Measurements from ENCODE around the gene SELENOV. TPM values are rescaled to one million over a fixed set of nuclear protein-coding genes. Genes with fewer than 3 reads are reported as not detected.

SELENOV gene
- total and polyA plus RNA-seq, 2 donors (not counting 1 experiment from before 2014, with no cell fraction given), result not detected

DNA sequence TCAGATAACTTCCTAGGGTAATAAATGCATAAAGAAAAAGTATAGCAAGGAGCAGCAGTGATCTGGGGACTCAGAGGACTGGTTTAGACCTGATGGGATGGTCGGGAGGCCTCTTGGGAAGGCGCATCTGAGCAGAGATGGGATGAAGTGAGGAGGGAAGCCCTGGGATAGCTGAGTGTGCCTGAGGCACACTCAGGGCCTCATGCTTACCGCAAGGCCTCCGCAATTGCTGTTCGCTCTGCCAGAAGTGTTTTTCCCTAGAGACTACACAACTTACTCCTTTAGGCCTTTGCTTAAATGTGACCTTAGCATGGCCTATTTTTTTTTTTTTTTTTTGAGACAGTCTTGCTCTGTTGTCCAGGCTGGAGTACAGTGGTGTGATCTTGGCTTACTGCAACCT is 20.3 kb upstream of the SELENOV start:
- TF ChIP-seq, protein P1, sequence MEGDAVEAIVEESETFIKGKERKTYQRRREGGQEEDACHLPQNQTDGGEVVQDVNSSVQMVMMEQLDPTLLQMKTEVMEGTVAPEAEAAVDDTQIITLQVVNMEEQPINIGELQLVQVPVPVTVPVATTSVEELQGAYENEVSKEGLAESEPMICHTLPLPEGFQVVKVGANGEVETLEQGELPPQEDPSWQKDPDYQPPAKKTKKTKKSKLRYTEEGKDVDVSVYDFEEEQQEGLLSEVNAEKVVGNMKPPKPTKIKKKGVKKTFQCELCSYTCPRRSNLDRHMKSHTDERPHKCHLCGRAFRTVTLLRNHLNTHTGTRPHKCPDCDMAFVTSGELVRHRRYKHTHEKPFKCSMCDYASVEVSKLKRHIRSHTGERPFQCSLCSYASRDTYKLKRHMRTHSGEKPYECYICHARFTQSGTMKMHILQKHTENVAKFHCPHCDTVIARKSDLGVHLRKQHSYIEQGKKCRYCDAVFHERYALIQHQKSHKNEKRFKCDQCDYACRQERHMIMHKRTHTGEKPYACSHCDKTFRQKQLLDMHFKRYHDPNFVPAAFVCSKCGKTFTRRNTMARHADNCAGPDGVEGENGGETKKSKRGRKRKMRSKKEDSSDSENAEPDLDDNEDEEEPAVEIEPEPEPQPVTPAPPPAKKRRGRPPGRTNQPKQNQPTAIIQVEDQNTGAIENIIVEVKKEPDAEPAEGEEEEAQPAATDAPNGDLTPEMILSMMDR (conservative IDR thresholded peaks at IDR 0.05 in 1 of 2, IDR thresholded peaks at IDR 0.05 in 1 of 2; ENCODE audit: low read depth in 1 of 2, low read length in 2 of 2), result no peak
- TF ChIP-seq EZH2 (IDR thresholded peaks at IDR 0.05; ENCODE audit: low read length, missing control alignments), result no peak
- no peaks in the 10 kb centered on the region for H3K79me2 ChIP-seq (ENCODE audit: control insufficient read depth, insufficient read depth, low read length)
- no peak overlapping the region for H3K4me2 ChIP-seq (ENCODE audit: extremely low read depth, insufficient read depth, low read length)
- no peak for DNase-seq (ENCODE audit: low read depth in 2 of 2)
- peaks cover 12% of the 10 kb centered on the region for H3K27me3 ChIP-seq (ENCODE audit: control insufficient read depth, insufficient read depth, low read length)
- H3K4me1 ChIP-seq (ENCODE audit: control insufficient read depth, extremely low read depth, insufficient read depth, low read length), result no peaks in the 10 kb centered on the region
- H3K36me3 ChIP-seq (ENCODE audit: control insufficient read depth, insufficient read depth, low read length), result no peaks in the 10 kb centered on the region
- H3K9me3 ChIP-seq (ENCODE audit: control insufficient read depth, insufficient read depth, low read depth, low read length), result no peaks in the 10 kb centered on the region
- no peak overlapping the region for H3K27ac ChIP-seq (ENCODE audit: insufficient read depth, low read length)
- no peak overlapping the region for H3K9ac ChIP-seq (ENCODE audit: insufficient read depth, low read length)
- no peaks in the 10 kb centered on the region for H4K20me1 ChIP-seq (ENCODE audit: control insufficient read depth, extremely low read depth, insufficient read depth, low read length)
- no peak overlapping the region for H2AFZ ChIP-seq (ENCODE audit: low read length)
- H3K4me3 ChIP-seq (replicated peaks in 1 of 4; ENCODE audit: control extremely low read depth in 1 of 4, insufficient read depth in 1 of 4, low read depth in 3 of 4, low read length in 4 of 4), result no peak overlapping the region

DNA sequence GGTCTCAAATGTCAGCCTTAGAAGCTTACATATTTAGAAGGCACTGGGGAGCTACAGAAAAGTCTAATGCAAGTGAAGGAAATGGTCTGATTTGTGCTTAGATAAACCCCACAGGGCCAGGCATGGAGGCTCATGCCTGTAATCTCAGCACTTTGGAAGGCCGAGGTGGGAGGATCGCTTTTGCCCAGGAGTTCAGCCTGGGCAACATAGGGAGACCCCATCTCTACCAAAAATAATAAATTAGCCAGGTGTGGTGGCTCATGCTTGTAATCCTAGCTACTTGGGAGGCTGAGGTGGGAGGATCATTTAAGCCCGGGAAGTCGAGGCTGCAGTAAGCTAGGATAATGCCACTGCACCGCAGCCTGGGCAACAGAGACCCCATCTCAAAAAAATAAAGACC is 18.9 kb upstream of the SELENOV start:
- no peaks in the 10 kb centered on the region for H3K9me3 ChIP-seq (ENCODE audit: control insufficient read depth, insufficient read depth, low read depth, low read length)
- no peaks in the 10 kb centered on the region for H3K4me1 ChIP-seq (ENCODE audit: control insufficient read depth, extremely low read depth, insufficient read depth, low read length)
- H3K4me2 ChIP-seq (ENCODE audit: extremely low read depth, insufficient read depth, low read length), result no peak overlapping the region
- DNase-seq (ENCODE audit: low read depth in 2 of 2), result no peak
- no peaks in the 10 kb centered on the region for H3K36me3 ChIP-seq (ENCODE audit: control insufficient read depth, insufficient read depth, low read length)
- H3K27ac ChIP-seq (ENCODE audit: insufficient read depth, low read length), result no peak overlapping the region
- H3K79me2 ChIP-seq (ENCODE audit: control insufficient read depth, insufficient read depth, low read length), result no peaks in the 10 kb centered on the region
- H3K27me3 ChIP-seq (ENCODE audit: control insufficient read depth, insufficient read depth, low read length), result peaks cover 24% of the 10 kb centered on the region
- no peak overlapping the region for H3K4me3 ChIP-seq (replicated peaks in 1 of 4; ENCODE audit: control extremely low read depth in 1 of 4, insufficient read depth in 1 of 4, low read depth in 3 of 4, low read length in 4 of 4)
- H2AFZ ChIP-seq (ENCODE audit: low read length), result no peak overlapping the region
- no peak for TF ChIP-seq EZH2 (IDR thresholded peaks at IDR 0.05; ENCODE audit: low read length, missing control alignments)
- TF ChIP-seq, protein P1 (conservative IDR thresholded peaks at IDR 0.05 in 1 of 2, IDR thresholded peaks at IDR 0.05 in 1 of 2; ENCODE audit: low read depth in 1 of 2, low read length in 2 of 2), result no peak
- no peaks in the 10 kb centered on the region for H4K20me1 ChIP-seq (ENCODE audit: control insufficient read depth, extremely low read depth, insufficient read depth, low read length)
- no peak overlapping the region for H3K9ac ChIP-seq (ENCODE audit: insufficient read depth, low read length)

DNA sequence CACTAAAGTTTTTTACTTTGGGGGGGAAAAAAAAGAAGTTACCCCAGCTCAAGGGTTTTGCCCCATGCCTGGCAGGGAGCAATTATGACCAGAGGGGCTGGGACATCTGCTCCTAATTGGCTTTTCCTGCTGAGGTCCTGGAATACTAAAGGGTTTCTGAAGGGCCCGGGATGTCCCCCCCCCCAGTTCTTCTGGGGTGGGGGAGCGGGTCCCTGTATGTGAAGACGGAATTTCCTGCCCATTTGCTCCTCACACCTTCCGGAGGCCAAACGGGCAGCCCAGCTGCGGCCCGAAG is 17.3 kb upstream of the SELENOV start:
- no peak for DNase-seq (ENCODE audit: low read depth in 2 of 2)
- Histone ChIP-seq H3K9ac (ENCODE audit: insufficient read depth, low read length) (no peak overlapping the region), H3K4me2 (ENCODE audit: extremely low read depth, insufficient read depth, low read length) (no peak overlapping the region), H3K4me1 (ENCODE audit: control insufficient read depth, extremely low read depth, insufficient read depth, low read length) (no peaks in the 10 kb centered on the region), H2AFZ (ENCODE audit: low read length) (no peak overlapping the region), H3K9me3 (ENCODE audit: control insufficient read depth, insufficient read depth, low read depth, low read length) (no peaks in the 10 kb centered on the region), H3K79me2 (ENCODE audit: control insufficient read depth, insufficient read depth, low read length) (no peaks in the 10 kb centered on the region), H3K4me3 (replicated peaks in 1 of 4; ENCODE audit: control extremely low read depth in 1 of 4, insufficient read depth in 1 of 4, low read depth in 3 of 4, low read length in 4 of 4) (peak overlapping the region in 1 of 4 experiments; percentile 30), H3K27me3 (ENCODE audit: control insufficient read depth, insufficient read depth, low read length) (peaks cover 24% of the 10 kb centered on the region), H3K27ac (ENCODE audit: insufficient read depth, low read length) (no peak overlapping the region), H3K36me3 (ENCODE audit: control insufficient read depth, insufficient read depth, low read length) (no peaks in the 10 kb centered on the region), H4K20me1 (ENCODE audit: control insufficient read depth, extremely low read depth, insufficient read depth, low read length) (no peaks in the 10 kb centered on the region)
- TF ChIP-seq EZH2 (IDR thresholded peaks at IDR 0.05; ENCODE audit: low read length, missing control alignments), result no peak
- TF ChIP-seq, protein P1 (conservative IDR thresholded peaks at IDR 0.05 in 1 of 2, IDR thresholded peaks at IDR 0.05 in 1 of 2; ENCODE audit: low read depth in 1 of 2, low read length in 2 of 2), result no peak

Data from fibroblast of lung (primary cell).